ENCODE results near the gene CC2D2A.

- TF ChIP-seq CTCF (IDR thresholded peaks at IDR 0.05; ENCODE audit: insufficient read depth, low read length, poor library complexity, severe bottlenecking) (no peak), EZH2phosphoT487 (conservative IDR thresholded peaks at IDR 0.05; ENCODE audit: low read length) (no peak)
These were observed 33.2 kb upstream of the CC2D2A start for GRCh38 chr4:15436513-15436912.
